Mucosa of stomach (tissue), 1 donor: ENCODE results near the gene DIS3L2.

Source experiments
- H3K27me3 ChIP-seq: one replicate; pipeline ENCODE4 v1.7.0; 2013; ENCODE audit warnings: mild to moderate bottlenecking, low read length; ENCODE audit not compliant: control insufficient read depth, insufficient read depth
- H3K36me3 ChIP-seq: one replicate; pipeline ENCODE4 v1.7.0; 2013; ENCODE audit warnings: low read length; ENCODE audit not compliant: control insufficient read depth, insufficient read depth
- H3K4me1 ChIP-seq: one replicate; pipeline ENCODE4 v1.7.0; 2013; ENCODE audit warnings: mild to moderate bottlenecking, low read length; ENCODE audit not compliant: control insufficient read depth, insufficient read depth
- H3K4me3 ChIP-seq: one replicate; pipeline ENCODE4 v1.7.0; 2013; ENCODE audit warnings: low read length
- H3K9ac ChIP-seq: one replicate; pipeline ENCODE4 v1.7.0; 2013; ENCODE audit warnings: mild to moderate bottlenecking, low read length, moderate library complexity
- H3K9me3 ChIP-seq: one replicate; pipeline ENCODE4 v1.7.0; 2013; ENCODE audit warnings: mild to moderate bottlenecking, low read length, moderate library complexity; ENCODE audit not compliant: control insufficient read depth
- donor health status: Pancreatic carcinoma.

Gene DIS3L2

GRCh38 chr2:232340171-232340935 lies 378.8 kb downstream of the DIS3L2 start:
- Histone ChIP-seq H3K4me3 (no peak overlapping the region), H3K9me3 (no peaks in the 10 kb centered on the region), H3K36me3 (no peaks in the 10 kb centered on the region), H3K9ac (no peak overlapping the region), H3K4me1 (no peaks in the 10 kb centered on the region), H3K27me3 (no peaks in the 10 kb centered on the region)

GRCh38 chr2:232341061-232341738 lies 379.7 kb downstream of the DIS3L2 start:
- no peaks in the 10 kb centered on the region for H3K36me3 ChIP-seq
- H3K4me1 ChIP-seq, result no peaks in the 10 kb centered on the region
- no peak overlapping the region for H3K9ac ChIP-seq
- H3K27me3 ChIP-seq, result no peaks in the 10 kb centered on the region
- H3K9me3 ChIP-seq, result no peaks in the 10 kb centered on the region
- H3K4me3 ChIP-seq, result no peak overlapping the region

- no peaks in the 10 kb centered on the region for H3K27me3 ChIP-seq
- H3K36me3 ChIP-seq, result no peaks in the 10 kb centered on the region
- H3K9ac ChIP-seq, result no peak overlapping the region
- H3K4me3 ChIP-seq, result no peak overlapping the region
- H3K9me3 ChIP-seq, result no peaks in the 10 kb centered on the region
- no peaks in the 10 kb centered on the region for H3K4me1 ChIP-seq
Measured at GRCh38 chr2:232341739-232342126, 380.2 kb downstream of the DIS3L2 start.

GRCh38 chr2:232342635-232343565 lies 381.4 kb downstream of the DIS3L2 start:
- H3K4me3 ChIP-seq, result no peak overlapping the region

GRCh38 chr2:232343821-232344220 lies 382.3 kb downstream of the DIS3L2 start:
- H3K9me3 ChIP-seq, result no peaks in the 10 kb centered on the region
- peaks cover 4% of the 10 kb centered on the region for H3K4me1 ChIP-seq
- H3K27me3 ChIP-seq, result no peaks in the 10 kb centered on the region
- H3K4me3 ChIP-seq, result no peak overlapping the region
- no peaks in the 10 kb centered on the region for H3K36me3 ChIP-seq
- no peak overlapping the region for H3K9ac ChIP-seq

More at GRCh38 chr2:232342635-232343565, 381.4 kb downstream of the DIS3L2 start:
- Histone ChIP-seq H3K9me3 (no peaks in the 10 kb centered on the region), H3K4me1 (no peaks in the 10 kb centered on the region), H3K9ac (no peak overlapping the region), H3K27me3 (no peaks in the 10 kb centered on the region), H3K36me3 (no peaks in the 10 kb centered on the region)

- no peak overlapping the region for H3K4me3 ChIP-seq
- no peaks in the 10 kb centered on the region for H3K9me3 ChIP-seq
- peaks cover 17% of the 10 kb centered on the region for H3K4me1 ChIP-seq
- H3K27me3 ChIP-seq, result peaks cover 12% of the 10 kb centered on the region
- no peaks in the 10 kb centered on the region for H3K36me3 ChIP-seq
- no peak overlapping the region for H3K9ac ChIP-seq
Measured at GRCh38 chr2:232345251-232345650, 383.7 kb downstream of the DIS3L2 start.

GRCh38 chr2:232347369-232347768 lies 385.9 kb downstream of the DIS3L2 start:
- Histone ChIP-seq H3K36me3 (no peaks in the 10 kb centered on the region), H3K27me3 (peaks cover 33% of the 10 kb centered on the region), H3K9me3 (no peaks in the 10 kb centered on the region)

GRCh38 chr2:232348936-232349335 lies 387.4 kb downstream of the DIS3L2 start:
- Histone ChIP-seq H3K4me3 (no peak overlapping the region), H3K36me3 (no peaks in the 10 kb centered on the region), H3K4me1 (peaks cover 30% of the 10 kb centered on the region), H3K9ac (no peak overlapping the region), H3K9me3 (no peaks in the 10 kb centered on the region), H3K27me3 (peaks cover 49% of the 10 kb centered on the region)

More at GRCh38 chr2:232347369-232347768, 385.9 kb downstream of the DIS3L2 start:
- Histone ChIP-seq H3K4me3 (no peak overlapping the region), H3K9ac (no peak overlapping the region), H3K4me1 (peaks cover 30% of the 10 kb centered on the region)

- Histone ChIP-seq H3K4me1 (peaks cover 30% of the 10 kb centered on the region), H3K9me3 (no peaks in the 10 kb centered on the region), H3K27me3 (peaks cover 51% of the 10 kb centered on the region), H3K9ac (no peak overlapping the region), H3K4me3 (no peak overlapping the region), H3K36me3 (no peaks in the 10 kb centered on the region)
Measured at GRCh38 chr2:232349546-232349945, 388.0 kb downstream of the DIS3L2 start.

GRCh38 chr2:232349946-232350635 lies 388.6 kb downstream of the DIS3L2 start:
- Histone ChIP-seq H3K4me1 (peaks cover 30% of the 10 kb centered on the region), H3K27me3 (peaks cover 51% of the 10 kb centered on the region), H3K4me3 (no peak overlapping the region), H3K9ac (no peak overlapping the region), H3K36me3 (no peaks in the 10 kb centered on the region), H3K9me3 (no peaks in the 10 kb centered on the region)

- Histone ChIP-seq H3K4me1 (peaks cover 30% of the 10 kb centered on the region), H3K9me3 (no peaks in the 10 kb centered on the region), H3K27me3 (peaks cover 51% of the 10 kb centered on the region), H3K9ac (no peak overlapping the region), H3K36me3 (no peaks in the 10 kb centered on the region), H3K4me3 (no peak overlapping the region)
Measured at GRCh38 chr2:232350804-232351685, 389.5 kb downstream of the DIS3L2 start.
